Measurements from ENCODE around the gene LONP1.

- TF ChIP-seq CTCF (IDR thresholded peaks at IDR 0.05; ENCODE audit: low read depth, low read length) (no peak), MYC (IDR thresholded peaks at IDR 0.05; ENCODE audit: low read depth, low read length) (no peak), POLR2A (IDR thresholded peaks at IDR 0.05; ENCODE audit: extremely low read depth, insufficient read length) (no peak)
Measured at GRCh38 chr19:5667751-5668271, 52.1 kb downstream of the LONP1 start.

Data from NB4 (cell line).